Dermis lymphatic vessel endothelial cell (primary cell): Measurements from ENCODE around the gene PXK. TPM values are rescaled to one million over a fixed set of nuclear protein-coding genes. Genes with fewer than 3 reads are reported as not detected.

ENCODE experiments used
- total RNA-seq: library from RNA; depleted of rRNA; stranded (reverse); fragments of >200 nt; gene quantifications from 2 replicates; pipeline ENCODE4 v1.2.1, GENCODE V29; 2014

PXK gene
- 21.6 and 27.2 TPM in 2 replicates for total RNA-seq

GRCh38 chr3:58332575-58333188 lies at the start of gene PXK:
Gene PXK, plus strand, starts transcription at chr3:58332892. Its CDS starts 97 bp downstream, at chr3:58332989.

GRCh38 chr3:58305882-58306711 lies 26.6 kb upstream of the PXK start, which contains the start of the genes HTD2 and RPP14:
Gene HTD2, plus strand, starts transcription at chr3:58306520. Its CDS starts 11,094 bp downstream, at chr3:58317614.
Gene RPP14, plus strand, starts transcription at chr3:58306245. Its CDS starts 4,085 bp downstream, at chr3:58310330.

GRCh38 chr3:58433400-58434167 lies 100.9 kb downstream of the PXK start, which contains the start of gene PDHB:
Gene PDHB, minus strand, starts transcription at chr3:58433832. Its CDS starts 23 bp downstream, at chr3:58433809.

Other genes with a start within 250 kb of the PXK start
- 1.7 and 8.7 TPM in 2 replicates for gene DNASE1L3, start 121.9 kb upstream of the PXK start, total RNA-seq
- gene ABHD6, start 95.1 kb upstream of the PXK start, total RNA-seq = 18.5 and 20.6 TPM in 2 replicates
- gene RPP14, start 26.6 kb upstream of the PXK start, total RNA-seq = 15.5 and 16.1 TPM in 2 replicates
- 7.7 and 10.4 TPM in 2 replicates for gene HTD2, start 26.4 kb upstream of the PXK start, total RNA-seq
- gene PDHB, start 100.9 kb downstream of the PXK start, total RNA-seq = 60.3 and 80.1 TPM in 2 replicates
- 6.0 and 6.7 TPM in 2 replicates for gene KCTD6, start 159.2 kb downstream of the PXK start, total RNA-seq
- gene ACOX2, start 204.3 kb downstream of the PXK start, total RNA-seq = 0.77 and 1.3 TPM in 2 replicates
- 0.09 and 0.11 TPM in 2 replicates for gene FAM107A, start 244.5 kb downstream of the PXK start, total RNA-seq